Heart left ventricle (tissue), 16 donors: ENCODE measurements around the gene ERCC3. TPM values are rescaled to one million over a fixed set of nuclear protein-coding genes. Genes with fewer than 3 reads are reported as not detected.
A peak's percentile ranks its signal among the peaks of the same experiment; 100 is the strongest.

Experiments
- ATAC-seq, 4 donors: fragments of 200-7000 bp; cut with Tn5 transposase; one replicate each; pipeline ENCODE4 v1.9.1; 2020 to 2022; ENCODE audit warnings: moderate library complexity in 4 of 4, mild to moderate bottlenecking in 3 of 4, moderate number of reproducible peaks in 1 of 4
- DNase-seq, 5 donors: peaks; one replicate each; pipeline ENCODE4 v3.0.0-alpha.2; 2020
- H3K27ac ChIP-seq, 12 donors: fragments of 200-600 bp; sonication (generic) in 4 of 12; one replicate each; pipeline versions ENCODE4 v1.5.0 to v1.8.0; 2016 to 2022; ENCODE audit warnings: mild to moderate bottlenecking in 2 of 12
- H3K27me3 ChIP-seq, 9 donors: fragments of 200-600 bp; sonication (generic) in 2 of 9; one replicate each; pipeline versions ENCODE4 v1.5.1 to v1.8.0; 2016 to 2022; ENCODE audit warnings: mild to moderate bottlenecking in 3 of 9
- H3K36me3 ChIP-seq, 9 donors: fragments of 200-600 bp; sonication (generic) in 2 of 9; one replicate each; pipeline versions ENCODE4 v1.5.0 to v1.8.0; 2018 to 2022; ENCODE audit warnings: mild to moderate bottlenecking in 2 of 9
- H3K4me1 ChIP-seq, 12 donors: fragments of 200-600 bp; sonication (generic) in 4 of 12; one replicate each; pipeline versions ENCODE4 v1.5.0 to v1.8.0; 2016 to 2022; ENCODE audit warnings: mild to moderate bottlenecking in 3 of 12
- H3K4me3 ChIP-seq, 12 donors: fragments of 200-600 bp; sonication (generic) in 4 of 12; one replicate each; pipeline versions ENCODE4 v1.5.0 to v1.8.0; 2017 to 2022; ENCODE audit warnings: mild to moderate bottlenecking in 9 of 12, moderate library complexity in 4 of 12
- H3K9me3 ChIP-seq, 12 donors: fragments of 200-600 bp; sonication (generic) in 4 of 12; one replicate each; pipeline versions ENCODE4 v1.5.0 to v1.8.0; 2016 to 2022; ENCODE audit warnings: mild to moderate bottlenecking in 1 of 12
- CTCF ChIP-seq, 12 donors: fragments of 200-600 bp; sonication (generic) in 4 of 12; IDR thresholded peaks; one replicate each; pipeline versions ENCODE4 v1.5.0 to v1.8.0; 2018 to 2022; ENCODE audit warnings: antibody characterized with exemption in 12 of 12, mild to moderate bottlenecking in 5 of 12
- POLR2A ChIP-seq, 2 donors: fragments of 450-650 bp; IDR thresholded peaks; one replicate each; pipeline ENCODE4 v1.6.1; 2017; ENCODE audit warnings: antibody characterized with exemption in 2 of 2, mild to moderate bottlenecking in 2 of 2, moderate library complexity in 2 of 2
- WGBS, 4 donors: extraction: QIAGEN DNeasy Blood & Tissue Kit in 2 of 4; methylation state at CpG; one replicate each; pipeline versions ENCODE4 v1.1.5 to v1.1.7; 2013 to 2018; 5-methylcytosine and 5-hydroxymethylcytosine counted together
- intact Hi-C, 10 donors: fragments of 100-400 bp; cut with DNase I; formaldehyde crosslinking; loops; one replicate each; pipeline versions ENCODE4 v1.11.1 to v1.14.2; 2022
- polyA plus RNA-seq, 2 donors: library from polyadenylated mRNA; stranded (reverse); fragments of 200-250 nt; gene quantifications; one replicate each; pipeline ENCODE4 v1.2.3, GENCODE V29; 2013
- total RNA-seq, 9 donors: library from RNA; depleted of rRNA in 2 of 9; stranded (reverse); fragments of >200 nt in 2 of 9; fragmentation: NEBNext Ultra II Directional in 3 of 9; extraction: Animal tissue kit (Norgen Biotek cat#: 25700) in 3 of 9; gene quantifications; one replicate each; pipeline versions ENCODE4 v1.1.0 to v1.2.4, GENCODE V29; 2016 to 2023
- donor health status: ischemic (EF 13 %, LVEDD 7.1; RV severe dilation, severe dysfunction).
- donor health status: healthy with polysubstance abuse.
- donor health status: DM: no; HTN: yes; CAD: no.
- donor health status: DM: no; HTN: no; CAD: no.
- donor health status: ischemic (EF 25% LVEDD 6.9; RV normal size, moderate dysfunction).
- donor health status: ischemic (EF 25% LVEDD 5.7; RV mildly dilated, moderate dysfunction).
- donor health status: healthy.
- donor health status: DM: yes; HTN: yes; CAD: no.
- donor health status: ischemic (EF 35%, LVEDD 5.7; RV mildly dilated, moderate dysfunction).
- donor health status: nonischemic (EF 11% LVEDD 7.7; RV severe dilation, severe dysfunction).
- donor health status: DM: yes; HTN: yes; CAD: no.
- donor health status: PGD.
- donor health status: ischemic (EF 29% LVEDD 5.4; RV normal size, mild dysfunction).
- donor health status: nonischemic (EF 23%, LVEDD 6.1; RV moderate dilation, normal function).

ERCC3 gene
- total and polyA plus RNA-seq, 11 donors = 12.6 to 33.1 (median 23.1) TPM

DNA sequence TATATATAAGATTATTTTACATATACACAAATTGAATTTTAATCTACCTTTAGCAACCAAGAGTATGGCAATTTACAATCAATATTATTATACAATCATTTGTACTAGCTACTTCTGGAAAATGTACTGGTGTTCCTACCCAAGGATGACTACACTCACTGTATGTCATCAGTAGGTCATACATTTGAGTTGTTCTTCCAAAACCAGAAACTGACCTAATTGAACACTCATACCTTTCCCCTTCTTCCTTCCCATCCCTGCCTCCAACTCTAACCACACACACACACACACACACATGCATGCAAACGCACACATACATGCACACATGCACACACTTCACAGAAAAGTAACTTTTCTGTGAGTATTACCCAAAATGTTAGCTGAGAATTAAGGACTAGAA is 8.2 kb upstream of the ERCC3 start:
- 94 to 100% (median 95%) methylated on average over 1 of the region's 1 CpG for WGBS, 4 donors
- no peaks in the 10 kb centered on the region for H3K9me3 ChIP-seq
- intact Hi-C loops = no loop called here
- H3K27me3 ChIP-seq = no peaks in the 10 kb centered on the region
- DNase-seq = no peak
- no peak overlapping the region for H3K4me3 ChIP-seq
- TF ChIP-seq CTCF (IDR thresholded peaks at IDR 0.05) = no peak
- no peak for TF ChIP-seq POLR2A (IDR thresholded peaks at IDR 0.05)
- no peak overlapping the region for H3K27ac ChIP-seq
- H3K36me3 ChIP-seq = peaks cover 0 to 56% (median 25%) of the 10 kb centered on the region in 9 donors
- ATAC-seq = no peak
- no peaks in the 10 kb centered on the region for H3K4me1 ChIP-seq

DNA sequence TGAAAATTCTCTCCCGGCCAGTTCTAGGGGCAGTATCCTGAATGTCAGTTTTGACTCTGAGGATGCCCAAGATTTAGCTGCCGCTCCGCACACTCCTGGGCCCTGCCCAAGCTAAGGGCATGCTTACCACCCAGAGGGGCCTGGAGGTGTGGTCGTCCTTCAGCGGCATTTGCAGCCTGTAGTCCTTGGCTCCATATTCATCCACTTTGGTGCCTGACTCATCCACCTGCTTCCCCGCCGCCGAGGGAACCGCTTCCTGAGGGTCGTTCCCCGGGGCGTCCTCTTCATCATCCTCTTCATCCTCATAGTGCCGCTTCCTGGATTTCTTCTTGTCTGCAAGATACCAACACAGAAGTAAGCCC is 577 bp downstream of the ERCC3 start:
- H3K4me1 ChIP-seq = peaks cover 0 to 25% (median 12%) of the 10 kb centered on the region in 12 donors
- intact Hi-C loops = loop anchor here in 2 of 10 donors (10.0 kb wide), 2 partner anchors 219 to 229 kb away; no protein-coding TSS in a partner anchor
- H3K4me3 ChIP-seq = peak overlapping the region; percentile 75 to 99 (median 88)
- H3K27ac ChIP-seq = peak overlapping the region in 11 of 12 donors; percentile 29 to 88 (median 78)
- peaks cover 0 to 47% (median 43%) of the 10 kb centered on the region in 9 donors for H3K36me3 ChIP-seq
- no peak for TF ChIP-seq CTCF (IDR thresholded peaks at IDR 0.05)
- no peak for TF ChIP-seq POLR2A (IDR thresholded peaks at IDR 0.05)
- WGBS, 4 donors = 7 to 20% (median 14%) methylated on average over 13 of the region's 13 CpGs
- no peaks in the 10 kb centered on the region for H3K27me3 ChIP-seq
- ATAC-seq (peak in 3 of 4 donors; percentile 2 to 13 (median 5)), DNase-seq (no peak)
- no peaks in the 10 kb centered on the region for H3K9me3 ChIP-seq

- 96 to 100% (median 99%) methylated on average over 3 of the region's 3 CpGs for WGBS, 4 donors
- no peak for TF ChIP-seq POLR2A (IDR thresholded peaks at IDR 0.05)
- no peak for TF ChIP-seq CTCF (IDR thresholded peaks at IDR 0.05)
- peaks cover 0 to 98% (median 94%) of the 10 kb centered on the region in 9 donors for H3K36me3 ChIP-seq
- no peaks in the 10 kb centered on the region for H3K27me3 ChIP-seq
- H3K4me1 ChIP-seq = peaks cover 0 to 10% (median 7%) of the 10 kb centered on the region in 12 donors
- no peak for ATAC-seq
- no peak for DNase-seq
- intact Hi-C loops = no loop called here
- H3K9me3 ChIP-seq = peaks cover 0 to 6% (median 0%) of the 10 kb centered on the region in 12 donors
- no peak overlapping the region for H3K4me3 ChIP-seq
- no peak overlapping the region for H3K27ac ChIP-seq
Measured at GRCh38 chr2:127288274-127288673, 5.7 kb downstream of the ERCC3 start.

GRCh38 chr2:127283275-127283674 is 10.7 kb downstream of the ERCC3 start:
- WGBS, 4 donors = 98 to 100% (median 99%) methylated on average over 2 of the region's 2 CpGs
- no peak overlapping the region for H3K27ac ChIP-seq
- H3K27me3 ChIP-seq = no peaks in the 10 kb centered on the region
- H3K36me3 ChIP-seq = peaks cover 0 to 100% (median 95%) of the 10 kb centered on the region in 9 donors
- DNase-seq = no peak
- peaks cover 0 to 8% (median 0%) of the 10 kb centered on the region in 12 donors for H3K9me3 ChIP-seq
- intact Hi-C loops = no loop called here
- H3K4me1 ChIP-seq = peaks cover 0 to 15% (median 0%) of the 10 kb centered on the region in 12 donors
- TF ChIP-seq CTCF (IDR thresholded peaks at IDR 0.05) (no peak), POLR2A (IDR thresholded peaks at IDR 0.05) (no peak)
- no peak for ATAC-seq
- H3K4me3 ChIP-seq = no peak overlapping the region
